Panc1 (cell line): ENCODE data around the gene GLRA3.

ENCODE experiments used
- POLR2AphosphoS5 ChIP-seq: IDR thresholded peaks from 2 replicates; pipeline ENCODE4 v1.6.1; 2012; ENCODE audit warnings: mild to moderate bottlenecking, low read depth, low read length, moderate library complexity
- TF ChIP-seq, protein P1 (sequence below): fragments of 450-650 bp; IDR thresholded peaks from 2 replicates; pipeline ENCODE4 v1.5.1; 2017; ENCODE audit warnings: mild to moderate bottlenecking
- TF ChIP-seq, protein P2 (sequence below), 2 experiments: IDR thresholded peaks; 2 replicates each; pipeline ENCODE4 v1.6.1; 2011 to 2012; ENCODE audit warnings: low read depth in 2 of 2, control low read depth in 1 of 2, low read length in 1 of 2, mild to moderate bottlenecking in 1 of 2, moderate library complexity in 1 of 2; ENCODE audit not compliant: insufficient read depth in 1 of 2

DNA sequence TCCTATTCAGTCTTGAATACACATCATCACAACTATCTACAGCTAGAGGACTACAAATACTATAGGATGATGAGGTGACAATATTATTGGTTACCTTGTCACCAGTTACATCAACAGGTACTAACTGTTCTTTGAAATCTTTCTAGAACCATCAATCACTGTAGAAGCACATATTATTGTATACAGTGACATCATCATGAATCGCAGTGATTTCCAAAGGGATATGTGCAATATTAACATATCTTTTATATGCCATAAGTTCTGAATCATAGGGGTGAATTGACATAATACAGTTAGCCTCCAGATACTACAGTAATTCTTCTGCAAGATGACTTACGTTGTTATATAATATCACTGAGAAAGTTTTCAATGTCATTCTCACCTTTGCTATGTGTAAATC lies 201.6 kb downstream of the GLRA3 start:
- TF ChIP-seq, protein P1, sequence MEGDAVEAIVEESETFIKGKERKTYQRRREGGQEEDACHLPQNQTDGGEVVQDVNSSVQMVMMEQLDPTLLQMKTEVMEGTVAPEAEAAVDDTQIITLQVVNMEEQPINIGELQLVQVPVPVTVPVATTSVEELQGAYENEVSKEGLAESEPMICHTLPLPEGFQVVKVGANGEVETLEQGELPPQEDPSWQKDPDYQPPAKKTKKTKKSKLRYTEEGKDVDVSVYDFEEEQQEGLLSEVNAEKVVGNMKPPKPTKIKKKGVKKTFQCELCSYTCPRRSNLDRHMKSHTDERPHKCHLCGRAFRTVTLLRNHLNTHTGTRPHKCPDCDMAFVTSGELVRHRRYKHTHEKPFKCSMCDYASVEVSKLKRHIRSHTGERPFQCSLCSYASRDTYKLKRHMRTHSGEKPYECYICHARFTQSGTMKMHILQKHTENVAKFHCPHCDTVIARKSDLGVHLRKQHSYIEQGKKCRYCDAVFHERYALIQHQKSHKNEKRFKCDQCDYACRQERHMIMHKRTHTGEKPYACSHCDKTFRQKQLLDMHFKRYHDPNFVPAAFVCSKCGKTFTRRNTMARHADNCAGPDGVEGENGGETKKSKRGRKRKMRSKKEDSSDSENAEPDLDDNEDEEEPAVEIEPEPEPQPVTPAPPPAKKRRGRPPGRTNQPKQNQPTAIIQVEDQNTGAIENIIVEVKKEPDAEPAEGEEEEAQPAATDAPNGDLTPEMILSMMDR = no peak
- no peak for TF ChIP-seq POLR2AphosphoS5
- TF ChIP-seq, protein P2, sequence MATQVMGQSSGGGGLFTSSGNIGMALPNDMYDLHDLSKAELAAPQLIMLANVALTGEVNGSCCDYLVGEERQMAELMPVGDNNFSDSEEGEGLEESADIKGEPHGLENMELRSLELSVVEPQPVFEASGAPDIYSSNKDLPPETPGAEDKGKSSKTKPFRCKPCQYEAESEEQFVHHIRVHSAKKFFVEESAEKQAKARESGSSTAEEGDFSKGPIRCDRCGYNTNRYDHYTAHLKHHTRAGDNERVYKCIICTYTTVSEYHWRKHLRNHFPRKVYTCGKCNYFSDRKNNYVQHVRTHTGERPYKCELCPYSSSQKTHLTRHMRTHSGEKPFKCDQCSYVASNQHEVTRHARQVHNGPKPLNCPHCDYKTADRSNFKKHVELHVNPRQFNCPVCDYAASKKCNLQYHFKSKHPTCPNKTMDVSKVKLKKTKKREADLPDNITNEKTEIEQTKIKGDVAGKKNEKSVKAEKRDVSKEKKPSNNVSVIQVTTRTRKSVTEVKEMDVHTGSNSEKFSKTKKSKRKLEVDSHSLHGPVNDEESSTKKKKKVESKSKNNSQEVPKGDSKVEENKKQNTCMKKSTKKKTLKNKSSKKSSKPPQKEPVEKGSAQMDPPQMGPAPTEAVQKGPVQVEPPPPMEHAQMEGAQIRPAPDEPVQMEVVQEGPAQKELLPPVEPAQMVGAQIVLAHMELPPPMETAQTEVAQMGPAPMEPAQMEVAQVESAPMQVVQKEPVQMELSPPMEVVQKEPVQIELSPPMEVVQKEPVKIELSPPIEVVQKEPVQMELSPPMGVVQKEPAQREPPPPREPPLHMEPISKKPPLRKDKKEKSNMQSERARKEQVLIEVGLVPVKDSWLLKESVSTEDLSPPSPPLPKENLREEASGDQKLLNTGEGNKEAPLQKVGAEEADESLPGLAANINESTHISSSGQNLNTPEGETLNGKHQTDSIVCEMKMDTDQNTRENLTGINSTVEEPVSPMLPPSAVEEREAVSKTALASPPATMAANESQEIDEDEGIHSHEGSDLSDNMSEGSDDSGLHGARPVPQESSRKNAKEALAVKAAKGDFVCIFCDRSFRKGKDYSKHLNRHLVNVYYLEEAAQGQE (IDR thresholded peaks at IDR 0.05; ENCODE audit: insufficient read depth in 1 of 2, low read depth in 2 of 2, low read length in 1 of 2) = no peak
